ENCODE results near the gene LRRC8D. TPM values are rescaled to one million over a fixed set of nuclear protein-coding genes. Genes with fewer than 3 reads are reported as not detected.

The LRRC8D gene
- polyA plus RNA-seq, 2 donors: 3.5 to 7.1 TPM

- Histone ChIP-seq H3K9me3 (ENCODE audit: control insufficient read depth in 2 of 2, insufficient read depth in 1 of 2, low read depth in 1 of 2, low read length in 1 of 2) (no peaks in the 10 kb centered on the region), H3K4me3 (ENCODE audit: low read depth in 1 of 2, low read length in 2 of 2) (no peak overlapping the region), H3K27me3 (ENCODE audit: control insufficient read depth in 1 of 2, insufficient read depth in 2 of 2, low read length in 2 of 2) (no peaks in the 10 kb centered on the region), H3K36me3 (ENCODE audit: control insufficient read depth in 2 of 2, insufficient read depth in 2 of 2, low read length in 1 of 2) (no peaks in the 10 kb centered on the region), H3K4me1 (ENCODE audit: control insufficient read depth in 2 of 2, insufficient read depth in 2 of 2, low read length in 1 of 2) (peaks cover 0 to 4% of the 10 kb centered on the region in 2 donors), H3K27ac (ENCODE audit: low read depth in 2 of 2, low read length in 1 of 2) (no peak overlapping the region)
- 79 to 87% methylated on average over 3 of the region's 3 CpGs for WGBS, 2 donors
These were observed 14.2 kb upstream of the LRRC8D start for GRCh38 chr1:89806616-89807015.

DNA sequence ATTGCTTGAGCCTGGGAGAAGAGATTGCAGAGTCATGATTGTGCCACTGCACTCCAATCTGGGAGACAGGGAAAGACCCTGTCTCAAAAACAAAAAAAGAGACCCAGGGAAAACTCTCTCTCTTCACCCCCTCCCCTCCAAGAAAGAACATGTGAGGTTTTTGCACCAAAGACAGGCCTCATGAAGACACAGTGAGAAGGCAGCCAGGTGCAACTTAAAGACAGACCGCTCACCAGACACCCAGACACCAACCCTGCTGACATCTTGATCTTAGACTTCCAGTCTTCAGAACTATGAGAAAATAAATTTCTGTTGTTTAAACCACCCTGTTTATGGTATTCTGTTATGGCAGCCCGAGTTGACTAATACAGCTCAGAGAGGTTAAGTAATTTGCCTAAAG lies 13.3 kb upstream of the LRRC8D start:
- WGBS, 2 donors: 86 to 90% methylated on average over 2 of the region's 2 CpGs
- no peaks in the 10 kb centered on the region for H3K9me3 ChIP-seq (ENCODE audit: control insufficient read depth in 2 of 2, insufficient read depth in 1 of 2, low read depth in 1 of 2, low read length in 1 of 2)
- no peak overlapping the region for H3K4me3 ChIP-seq (ENCODE audit: low read depth in 1 of 2, low read length in 2 of 2)
- H3K27me3 ChIP-seq (ENCODE audit: control insufficient read depth in 1 of 2, insufficient read depth in 2 of 2, low read length in 2 of 2): no peaks in the 10 kb centered on the region
- no peaks in the 10 kb centered on the region for H3K36me3 ChIP-seq (ENCODE audit: control insufficient read depth in 2 of 2, insufficient read depth in 2 of 2, low read length in 1 of 2)
- peaks cover 0 to 4% of the 10 kb centered on the region in 2 donors for H3K4me1 ChIP-seq (ENCODE audit: control insufficient read depth in 2 of 2, insufficient read depth in 2 of 2, low read length in 1 of 2)
- no peak overlapping the region for H3K27ac ChIP-seq (ENCODE audit: low read depth in 2 of 2, low read length in 1 of 2)

- Histone ChIP-seq H3K4me3 (ENCODE audit: low read depth in 1 of 2, low read length in 2 of 2) (no peak overlapping the region), H3K9me3 (ENCODE audit: control insufficient read depth in 2 of 2, insufficient read depth in 1 of 2, low read depth in 1 of 2, low read length in 1 of 2) (no peaks in the 10 kb centered on the region), H3K27ac (ENCODE audit: low read depth in 2 of 2, low read length in 1 of 2) (peak overlapping the region in 1 of 2 donors; percentile 44), H3K4me1 (ENCODE audit: control insufficient read depth in 2 of 2, insufficient read depth in 2 of 2, low read length in 1 of 2) (peaks cover 0 to 4% of the 10 kb centered on the region in 2 donors), H3K27me3 (ENCODE audit: control insufficient read depth in 1 of 2, insufficient read depth in 2 of 2, low read length in 2 of 2) (no peaks in the 10 kb centered on the region), H3K36me3 (ENCODE audit: control insufficient read depth in 2 of 2, insufficient read depth in 2 of 2, low read length in 1 of 2) (no peaks in the 10 kb centered on the region)
- 50 to 66% methylated on average over 1 of the region's 1 CpG for WGBS, 2 donors
These were observed 12.8 kb upstream of the LRRC8D start for GRCh38 chr1:89807983-89808382.

DNA sequence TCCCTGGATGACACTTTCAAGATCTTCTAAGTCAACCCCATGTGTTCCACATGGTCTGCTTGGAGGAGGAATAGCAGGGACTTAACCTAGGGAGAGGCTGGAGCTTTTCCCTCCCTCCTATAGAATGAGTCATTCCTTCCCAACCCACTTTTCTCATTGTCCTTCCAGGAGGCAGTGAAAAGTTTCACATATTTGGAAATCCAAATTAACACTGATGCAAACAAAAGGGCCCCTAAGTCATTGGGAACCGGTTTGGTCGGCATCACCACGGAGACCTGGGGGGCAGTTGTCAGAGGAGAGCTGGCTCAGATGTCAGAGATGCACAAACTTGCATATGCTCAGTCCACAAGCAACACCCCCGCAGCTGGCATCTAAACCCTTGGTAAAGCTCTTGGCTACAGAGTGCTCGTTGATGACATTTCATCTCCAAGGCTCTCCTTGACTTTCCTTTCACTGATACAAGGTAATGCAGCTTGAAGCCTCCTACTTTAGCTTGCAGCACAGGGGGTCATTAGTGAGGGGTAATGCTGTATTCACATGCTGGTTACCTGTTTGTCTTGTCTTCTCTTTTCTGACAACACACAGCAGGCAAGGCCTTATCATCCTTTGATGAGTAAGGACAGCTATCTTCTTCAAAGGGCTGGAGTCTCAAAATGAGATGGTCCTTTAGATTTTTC lies 12.3 kb upstream of the LRRC8D start:
- H3K9me3 ChIP-seq (ENCODE audit: control insufficient read depth in 2 of 2, insufficient read depth in 1 of 2, low read depth in 1 of 2, low read length in 1 of 2): no peaks in the 10 kb centered on the region
- 43 to 58% methylated on average over 5 of the region's 5 CpGs for WGBS, 2 donors
- H3K27ac ChIP-seq (ENCODE audit: low read depth in 2 of 2, low read length in 1 of 2): peak overlapping the region in 1 of 2 donors; percentile 44
- H3K4me3 ChIP-seq (ENCODE audit: low read depth in 1 of 2, low read length in 2 of 2): no peak overlapping the region
- H3K27me3 ChIP-seq (ENCODE audit: control insufficient read depth in 1 of 2, insufficient read depth in 2 of 2, low read length in 2 of 2): no peaks in the 10 kb centered on the region
- H3K4me1 ChIP-seq (ENCODE audit: control insufficient read depth in 2 of 2, insufficient read depth in 2 of 2, low read length in 1 of 2): peaks cover 0 to 4% of the 10 kb centered on the region in 2 donors
- H3K36me3 ChIP-seq (ENCODE audit: control insufficient read depth in 2 of 2, insufficient read depth in 2 of 2, low read length in 1 of 2): no peaks in the 10 kb centered on the region

GRCh38 chr1:89809556-89809955 lies 11.3 kb upstream of the LRRC8D start:
- Histone ChIP-seq H3K27ac (ENCODE audit: low read depth in 2 of 2, low read length in 1 of 2) (no peak overlapping the region), H3K27me3 (ENCODE audit: control insufficient read depth in 1 of 2, insufficient read depth in 2 of 2, low read length in 2 of 2) (no peaks in the 10 kb centered on the region), H3K4me3 (ENCODE audit: low read depth in 1 of 2, low read length in 2 of 2) (no peak overlapping the region), H3K9me3 (ENCODE audit: control insufficient read depth in 2 of 2, insufficient read depth in 1 of 2, low read depth in 1 of 2, low read length in 1 of 2) (no peaks in the 10 kb centered on the region), H3K36me3 (ENCODE audit: control insufficient read depth in 2 of 2, insufficient read depth in 2 of 2, low read length in 1 of 2) (no peaks in the 10 kb centered on the region), H3K4me1 (ENCODE audit: control insufficient read depth in 2 of 2, insufficient read depth in 2 of 2, low read length in 1 of 2) (peaks cover 0 to 4% of the 10 kb centered on the region in 2 donors)
- WGBS, 2 donors: 77 to 78% methylated on average over 3 of the region's 3 CpGs

DNA sequence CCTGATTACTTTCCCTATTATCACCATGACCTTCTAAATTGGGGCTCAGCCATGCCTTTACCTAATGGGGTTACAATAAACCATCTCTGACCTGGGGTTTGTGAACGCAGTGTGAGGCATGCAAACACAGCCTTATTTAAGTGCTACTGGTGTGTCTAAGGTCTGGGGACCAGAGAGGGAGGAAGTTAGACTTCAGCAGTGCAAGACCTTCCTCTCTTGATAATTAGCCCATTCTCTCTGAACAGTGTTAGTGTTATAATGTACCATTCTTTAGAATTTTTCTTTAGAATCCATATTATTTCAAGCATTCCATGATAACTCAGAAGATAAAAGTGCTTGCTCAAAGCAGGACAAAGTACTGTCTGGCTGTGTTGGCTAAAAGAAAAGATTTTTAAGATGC lies 10.5 kb upstream of the LRRC8D start:
- Histone ChIP-seq H3K27ac (ENCODE audit: low read depth in 2 of 2, low read length in 1 of 2) (no peak overlapping the region), H3K4me1 (ENCODE audit: control insufficient read depth in 2 of 2, insufficient read depth in 2 of 2, low read length in 1 of 2) (peaks cover 0 to 4% of the 10 kb centered on the region in 2 donors), H3K27me3 (ENCODE audit: control insufficient read depth in 1 of 2, insufficient read depth in 2 of 2, low read length in 2 of 2) (no peaks in the 10 kb centered on the region), H3K36me3 (ENCODE audit: control insufficient read depth in 2 of 2, insufficient read depth in 2 of 2, low read length in 1 of 2) (no peaks in the 10 kb centered on the region), H3K9me3 (ENCODE audit: control insufficient read depth in 2 of 2, insufficient read depth in 1 of 2, low read depth in 1 of 2, low read length in 1 of 2) (no peaks in the 10 kb centered on the region), H3K4me3 (ENCODE audit: low read depth in 1 of 2, low read length in 2 of 2) (no peak overlapping the region)
- WGBS, 2 donors: 63 to 78% methylated on average over 1 of the region's 1 CpG

- H3K9me3 ChIP-seq (ENCODE audit: control insufficient read depth in 2 of 2, insufficient read depth in 1 of 2, low read depth in 1 of 2, low read length in 1 of 2): no peaks in the 10 kb centered on the region
- no peaks in the 10 kb centered on the region for H3K27me3 ChIP-seq (ENCODE audit: control insufficient read depth in 1 of 2, insufficient read depth in 2 of 2, low read length in 2 of 2)
- no peaks in the 10 kb centered on the region for H3K36me3 ChIP-seq (ENCODE audit: control insufficient read depth in 2 of 2, insufficient read depth in 2 of 2, low read length in 1 of 2)
- peaks cover 0 to 4% of the 10 kb centered on the region in 2 donors for H3K4me1 ChIP-seq (ENCODE audit: control insufficient read depth in 2 of 2, insufficient read depth in 2 of 2, low read length in 1 of 2)
- H3K4me3 ChIP-seq (ENCODE audit: low read depth in 1 of 2, low read length in 2 of 2): no peak overlapping the region
- no peak overlapping the region for H3K27ac ChIP-seq (ENCODE audit: low read depth in 2 of 2, low read length in 1 of 2)
- 96% methylated on average over 1 of the region's 1 CpG for WGBS, 2 donors
These were observed 10.0 kb upstream of the LRRC8D start for GRCh38 chr1:89810880-89811279.

DNA sequence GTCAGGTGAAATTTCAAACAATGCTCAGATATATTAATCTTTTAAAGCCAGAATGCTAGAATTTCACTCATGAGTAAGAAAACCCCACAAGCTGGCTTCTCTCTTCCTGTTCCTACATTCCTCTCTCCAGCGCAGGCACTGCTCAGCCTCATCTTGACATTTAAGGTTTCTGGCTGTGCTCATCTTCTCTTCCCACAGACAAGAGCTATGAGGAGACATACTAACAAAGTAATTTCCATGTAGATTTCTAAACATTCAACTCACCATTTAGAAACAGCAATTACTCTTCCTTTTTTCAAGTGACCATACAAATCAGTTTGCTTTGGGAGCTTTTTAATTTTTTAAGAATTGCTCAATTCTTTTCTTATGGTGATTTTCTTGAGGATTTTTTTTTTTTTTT lies 7.8 kb upstream of the LRRC8D start:
- no peaks in the 10 kb centered on the region for H3K36me3 ChIP-seq (ENCODE audit: control insufficient read depth in 2 of 2, insufficient read depth in 2 of 2, low read length in 1 of 2)
- no peak overlapping the region for H3K4me3 ChIP-seq (ENCODE audit: low read depth in 1 of 2, low read length in 2 of 2)
- H3K27me3 ChIP-seq (ENCODE audit: control insufficient read depth in 1 of 2, insufficient read depth in 2 of 2, low read length in 2 of 2): no peaks in the 10 kb centered on the region
- no peaks in the 10 kb centered on the region for H3K9me3 ChIP-seq (ENCODE audit: control insufficient read depth in 2 of 2, insufficient read depth in 1 of 2, low read depth in 1 of 2, low read length in 1 of 2)
- peaks cover 0 to 4% of the 10 kb centered on the region in 2 donors for H3K4me1 ChIP-seq (ENCODE audit: control insufficient read depth in 2 of 2, insufficient read depth in 2 of 2, low read length in 1 of 2)
- no peak overlapping the region for H3K27ac ChIP-seq (ENCODE audit: low read depth in 2 of 2, low read length in 1 of 2)
- WGBS, 2 donors: 83 to 84% methylated on average over 1 of the region's 1 CpG

GRCh38 chr1:89815040-89815439 lies 5.8 kb upstream of the LRRC8D start:
- no peaks in the 10 kb centered on the region for H3K27me3 ChIP-seq (ENCODE audit: control insufficient read depth in 1 of 2, insufficient read depth in 2 of 2, low read length in 2 of 2)
- no peaks in the 10 kb centered on the region for H3K36me3 ChIP-seq (ENCODE audit: control insufficient read depth in 2 of 2, insufficient read depth in 2 of 2, low read length in 1 of 2)
- H3K4me1 ChIP-seq (ENCODE audit: control insufficient read depth in 2 of 2, insufficient read depth in 2 of 2, low read length in 1 of 2): no peaks in the 10 kb centered on the region
- no peak overlapping the region for H3K4me3 ChIP-seq (ENCODE audit: low read depth in 1 of 2, low read length in 2 of 2)
- WGBS, 2 donors: 95 to 96% methylated on average over 1 of the region's 1 CpG
- H3K9me3 ChIP-seq (ENCODE audit: control insufficient read depth in 2 of 2, insufficient read depth in 1 of 2, low read depth in 1 of 2, low read length in 1 of 2): no peaks in the 10 kb centered on the region
- no peak overlapping the region for H3K27ac ChIP-seq (ENCODE audit: low read depth in 2 of 2, low read length in 1 of 2)

DNA sequence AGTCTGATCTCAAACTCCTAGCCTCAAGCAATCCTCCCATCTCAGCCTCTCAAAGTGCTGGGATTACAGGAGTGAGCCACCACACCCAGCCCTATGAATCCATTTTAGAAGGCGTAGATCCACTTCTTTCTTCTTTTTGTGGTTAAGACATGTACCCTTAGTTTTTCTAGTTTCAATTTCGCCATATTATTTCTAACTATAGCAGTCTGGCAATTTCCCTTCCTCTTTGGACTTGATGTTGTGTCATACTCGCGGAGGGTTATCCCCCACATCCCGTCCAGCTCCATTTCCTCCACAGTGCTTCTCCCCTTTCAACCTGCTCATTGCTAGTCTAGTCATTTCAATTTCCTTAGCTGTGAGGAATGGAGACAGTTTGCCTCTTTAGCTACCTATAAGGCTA lies 5.2 kb upstream of the LRRC8D start:
- Histone ChIP-seq H3K27me3 (ENCODE audit: control insufficient read depth in 1 of 2, insufficient read depth in 2 of 2, low read length in 2 of 2) (no peaks in the 10 kb centered on the region), H3K9me3 (ENCODE audit: control insufficient read depth in 2 of 2, insufficient read depth in 1 of 2, low read depth in 1 of 2, low read length in 1 of 2) (no peaks in the 10 kb centered on the region), H3K4me1 (ENCODE audit: control insufficient read depth in 2 of 2, insufficient read depth in 2 of 2, low read length in 1 of 2) (no peaks in the 10 kb centered on the region), H3K36me3 (ENCODE audit: control insufficient read depth in 2 of 2, insufficient read depth in 2 of 2, low read length in 1 of 2) (no peaks in the 10 kb centered on the region), H3K27ac (ENCODE audit: low read depth in 2 of 2, low read length in 1 of 2) (no peak overlapping the region), H3K4me3 (ENCODE audit: low read depth in 1 of 2, low read length in 2 of 2) (no peak overlapping the region)
- WGBS, 2 donors: 86 to 87% methylated on average over 5 of the region's 5 CpGs

All from esophagus (tissue), 2 donors.